GM18498 (cell line): ENCODE data around the gene FNDC3A.

Experiments
- ATAC-seq: cut with Tn5 transposase; IDR thresholded peaks from one replicate; pipeline ENCODE4 v1.9.1; 2021; ENCODE audit warnings: mild to moderate bottlenecking, moderate library complexity; ENCODE audit not compliant: unreplicated experiment

Gene FNDC3A

DNA sequence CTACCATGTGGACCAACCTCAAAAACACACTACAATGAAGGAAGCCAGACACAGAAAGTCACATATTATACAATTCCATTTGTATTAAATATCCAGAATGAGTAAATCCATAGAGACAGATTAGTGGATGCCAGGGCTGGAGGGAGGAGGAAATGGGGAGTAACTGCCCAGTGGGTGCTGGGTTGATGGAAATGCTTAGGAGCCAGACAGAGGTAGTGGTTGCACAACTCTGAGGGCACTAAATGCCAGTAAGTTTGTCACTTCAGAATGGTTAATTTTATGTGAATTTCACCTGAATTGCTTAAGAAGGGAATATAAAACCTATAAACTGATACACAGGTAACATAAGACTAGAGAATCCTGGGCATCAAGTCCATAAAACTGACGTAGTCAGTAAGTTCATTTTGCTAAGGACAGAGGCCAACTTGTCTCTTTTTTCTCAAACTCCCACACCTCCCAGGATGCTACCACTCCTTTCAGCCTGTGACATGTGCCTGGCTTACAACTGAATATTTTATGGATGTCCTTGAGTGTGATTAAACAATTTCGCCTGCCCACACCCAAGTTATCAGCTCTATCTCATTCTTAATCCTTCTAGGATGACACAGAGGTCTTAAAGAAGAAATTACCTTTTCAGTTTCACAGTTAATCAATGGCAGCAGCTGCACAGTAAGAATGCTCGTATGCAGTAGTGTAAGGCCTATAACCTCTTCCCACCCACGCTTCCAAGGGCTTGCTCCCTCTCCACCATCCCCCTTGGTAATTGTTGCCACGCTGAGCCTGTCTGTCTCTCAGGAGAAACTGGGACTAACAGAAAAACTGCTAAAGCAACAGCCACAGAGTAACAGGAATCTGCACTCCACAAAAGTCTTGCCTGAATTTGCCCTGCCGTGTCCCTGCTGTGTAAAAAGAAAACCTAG, 238.5 kb downstream of the FNDC3A start:
- ATAC-seq, result no peak

- ATAC-seq, result peak; percentile 73
Measured at GRCh38 chr13:49214917-49215376, 239.2 kb downstream of the FNDC3A start.

DNA sequence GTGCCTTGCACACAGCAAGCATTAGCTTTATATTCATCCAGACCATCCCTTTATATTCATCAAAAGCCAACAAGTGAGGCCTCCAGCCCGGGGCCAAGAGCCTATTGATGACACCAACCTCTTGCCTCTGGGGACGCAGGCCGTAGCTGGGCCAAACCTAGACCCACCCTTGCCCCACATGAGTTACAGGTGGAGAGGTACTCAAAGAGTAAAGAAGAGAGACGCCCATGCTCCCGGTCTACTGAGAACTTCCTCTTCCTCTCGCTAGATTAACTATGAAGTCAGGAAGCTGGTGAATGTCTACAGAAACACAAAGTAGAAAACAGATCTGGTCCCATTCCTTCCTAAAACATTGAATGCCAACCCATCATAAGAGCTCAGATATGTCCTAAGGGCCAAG, 240.6 kb downstream of the FNDC3A start:
- no peak for ATAC-seq

- ATAC-seq, result no peak
Measured at GRCh38 chr13:49217962-49218492, 242.3 kb downstream of the FNDC3A start.

GRCh38 chr13:49218493-49219051, 242.9 kb downstream of the FNDC3A start:
- no peak for ATAC-seq

DNA sequence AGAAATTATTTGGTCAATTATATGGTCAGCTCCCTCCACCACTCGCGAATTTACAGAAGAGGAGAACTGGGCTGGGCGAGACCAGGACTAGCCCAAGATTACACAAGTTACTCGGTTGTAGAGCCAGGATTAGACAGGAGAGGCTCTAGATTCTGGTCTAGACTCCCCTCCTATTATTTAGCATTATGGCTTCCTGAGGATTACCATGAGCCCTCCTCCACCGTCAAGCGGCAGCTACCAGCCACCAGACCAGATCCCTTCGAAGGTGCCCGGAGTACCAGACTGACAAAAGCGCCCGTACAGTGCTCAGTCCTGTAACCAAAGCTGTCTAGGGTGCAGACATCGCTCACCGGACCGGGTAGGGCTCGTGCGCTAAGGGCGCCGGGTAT, 243.9 kb downstream of the FNDC3A start:
- ATAC-seq, result no peak

DNA sequence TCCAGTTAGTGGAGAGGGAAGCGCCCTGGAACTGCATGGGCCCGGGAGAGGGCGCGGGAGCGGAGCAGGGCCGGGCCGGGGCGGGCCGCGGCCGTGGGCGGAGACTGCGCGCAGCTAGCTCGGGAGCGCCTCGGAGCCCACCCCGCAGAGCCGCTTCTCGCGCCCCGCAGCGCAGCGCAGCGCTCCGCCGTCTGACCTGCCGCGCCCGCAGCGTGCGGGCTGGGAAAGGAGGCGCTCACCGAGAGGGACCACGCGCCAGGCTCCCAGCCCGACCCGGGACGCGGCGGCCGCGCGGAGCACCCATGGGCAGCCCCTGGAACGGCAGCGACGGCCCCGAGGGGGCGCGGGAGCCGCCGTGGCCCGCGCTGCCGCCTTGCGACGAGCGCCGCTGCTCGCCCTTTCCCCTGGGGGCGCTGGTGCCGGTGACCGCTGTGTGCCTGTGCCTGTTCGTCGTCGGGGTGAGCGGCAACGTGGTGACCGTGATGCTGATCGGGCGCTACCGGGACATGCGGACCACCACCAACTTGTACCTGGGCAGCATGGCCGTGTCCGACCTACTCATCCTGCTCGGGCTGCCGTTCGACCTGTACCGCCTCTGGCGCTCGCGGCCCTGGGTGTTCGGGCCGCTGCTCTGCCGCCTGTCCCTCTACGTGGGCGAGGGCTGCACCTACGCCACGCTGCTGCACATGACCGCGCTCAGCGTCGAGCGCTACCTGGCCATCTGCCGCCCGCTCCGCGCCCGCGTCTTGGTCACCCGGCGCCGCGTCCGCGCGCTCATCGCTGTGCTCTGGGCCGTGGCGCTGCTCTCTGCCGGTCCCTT, 244.5 kb downstream of the FNDC3A start, which contains the start of gene MLNR:
MLNR (plus strand) TSS at position 303 of the 820 bp plus-strand sequence; CDS start at position 303, 0 bp downstream.
- ATAC-seq, result no peak

- no peak for ATAC-seq
Measured at GRCh38 chr13:49220856-49221589, 245.3 kb downstream of the FNDC3A start.

DNA sequence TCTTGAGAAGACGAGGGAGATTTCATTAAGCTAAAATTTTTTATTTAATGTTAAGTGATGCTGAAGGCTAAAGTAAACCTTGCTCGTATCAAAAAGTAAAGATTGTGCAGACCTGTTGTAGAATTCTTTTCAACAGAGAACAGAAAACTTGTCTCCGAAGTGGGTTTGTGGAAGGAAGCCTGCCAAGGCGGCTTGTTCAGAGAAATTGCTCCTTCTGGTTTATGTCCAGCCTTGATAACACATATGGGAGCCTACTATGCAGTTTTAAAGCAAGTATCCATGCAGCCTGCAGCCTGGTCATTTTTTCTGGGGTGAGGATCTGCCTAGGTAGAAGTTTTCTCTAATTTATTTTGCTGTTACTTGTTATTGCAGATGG, 245.9 kb downstream of the FNDC3A start:
- no peak for ATAC-seq

- no peak for ATAC-seq
Measured at GRCh38 chr13:49225223-49226042, 249.7 kb downstream of the FNDC3A start.

DNA sequence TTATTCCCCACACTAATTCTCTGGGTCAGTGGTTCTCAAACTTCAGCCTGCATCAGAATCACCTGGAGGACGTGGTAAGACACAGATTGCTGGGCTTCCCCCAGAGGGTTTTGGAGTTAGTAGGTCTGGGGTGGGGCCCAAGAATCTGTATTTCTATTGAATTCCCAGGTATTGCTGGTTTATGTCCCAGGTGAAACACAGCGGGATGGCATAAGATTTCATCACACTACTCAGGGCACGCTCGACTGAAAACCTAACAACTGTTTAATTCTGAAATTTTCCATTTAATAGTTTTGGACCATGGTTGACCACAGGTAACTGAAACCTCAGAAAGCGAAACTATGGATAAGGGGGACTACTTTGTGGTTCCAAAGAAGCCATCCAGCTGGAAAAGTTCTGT, 250.9 kb downstream of the FNDC3A start:
- no peak for ATAC-seq

- no peak for ATAC-seq
Measured at GRCh38 chr13:49234741-49235140, 259.0 kb downstream of the FNDC3A start.

GRCh38 chr13:49235856-49236431, 260.2 kb downstream of the FNDC3A start:
- ATAC-seq, result no peak

- no peak for ATAC-seq
Measured at GRCh38 chr13:49238621-49239020, 262.9 kb downstream of the FNDC3A start.

DNA sequence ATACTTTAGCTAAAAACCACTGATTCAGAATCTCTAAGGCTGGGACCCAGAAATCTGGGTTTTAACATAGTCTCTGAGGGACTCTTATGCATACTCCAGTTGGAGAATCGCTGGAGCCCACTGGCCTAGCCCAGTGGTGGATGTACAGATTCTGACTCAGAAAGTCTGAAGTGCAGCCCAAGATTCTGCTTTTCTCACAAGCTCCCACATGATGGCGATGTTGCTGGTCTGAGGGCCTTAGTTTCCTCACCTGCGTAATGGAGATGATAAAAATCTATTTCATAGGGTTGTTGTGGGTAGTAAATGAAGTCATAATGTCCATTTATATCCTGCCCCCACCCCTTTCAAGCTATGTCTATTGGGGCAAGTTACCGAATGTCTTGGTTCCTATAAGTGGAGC, 264.3 kb downstream of the FNDC3A start:
- peak; percentile 61 for ATAC-seq

GRCh38 chr13:49241296-49241695, 265.6 kb downstream of the FNDC3A start:
- ATAC-seq, result no peak

- no peak for ATAC-seq
Measured at GRCh38 chr13:49245101-49245500, 269.4 kb downstream of the FNDC3A start.

DNA sequence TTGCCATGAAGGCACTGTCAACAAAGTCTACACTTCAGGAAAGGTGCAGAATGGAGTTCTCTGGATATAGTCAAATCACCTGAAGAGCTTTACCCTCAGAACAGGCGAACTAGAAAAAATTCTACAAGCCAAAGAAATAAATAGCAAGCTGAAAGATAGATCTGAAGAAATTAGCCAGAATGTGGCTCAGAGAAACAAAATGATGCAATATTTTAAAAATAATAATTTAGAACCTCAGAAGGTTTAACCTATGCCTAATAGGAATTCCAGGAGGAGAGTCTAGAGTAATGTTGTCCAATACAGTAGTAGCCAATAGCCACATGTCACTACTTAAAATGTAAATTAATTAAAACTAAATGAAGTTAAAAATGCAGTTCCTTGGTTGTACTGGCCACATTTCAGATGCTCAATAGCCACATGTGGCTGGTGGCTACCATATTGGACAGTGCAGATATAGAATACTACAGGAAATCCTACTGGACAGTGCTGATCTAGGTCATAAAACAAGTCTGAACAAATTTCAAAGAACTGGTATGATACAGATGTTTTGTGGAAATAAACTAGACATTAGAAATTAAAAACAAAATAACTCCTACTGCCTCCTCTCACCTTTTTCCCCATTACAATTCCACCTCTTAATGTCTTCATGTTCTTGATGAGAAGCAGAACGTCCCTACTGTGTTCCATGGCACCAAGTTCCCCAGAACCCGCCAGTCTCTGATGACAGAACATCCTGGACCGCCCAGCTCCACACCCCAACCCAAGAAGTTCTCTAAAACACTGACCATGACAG, 271.3 kb downstream of the FNDC3A start:
- peak; percentile 41 for ATAC-seq
